Fibroblast of villous mesenchyme (primary cell): Measurements from ENCODE around the gene PEX6. TPM values are rescaled to one million over a fixed set of nuclear protein-coding genes. Genes with fewer than 3 reads are reported as not detected.
"Not testable (repeated sequence)": the region's sequence is repeated elsewhere in the genome, so short reads cannot be mapped to it uniquely, and the experiment has no call there.

Experiments
- DNase-seq: peaks from one replicate; pipeline ENCODE4 v3.0.0-alpha.2; 2010; ENCODE audit warnings: low read depth
- H3K4me3 ChIP-seq: 2 replicates; pipeline ENCODE4 v1.5.1; 2011; ENCODE audit warnings: low read depth, mild to moderate bottlenecking, low read length
- CTCF ChIP-seq: IDR thresholded peaks from 2 replicates; pipeline ENCODE4 v1.5.1; 2012; ENCODE audit warnings: low read depth, mild to moderate bottlenecking, low read length; ENCODE audit not compliant: insufficient read depth
- total RNA-seq: library from RNA; depleted of rRNA; stranded (reverse); fragments of >200 nt; gene quantifications from 2 replicates; pipeline ENCODE4 v1.2.3, GENCODE V29; 2012

Gene PEX6
- total RNA-seq, 1 donor = 41.0 TPM

- H3K4me3 ChIP-seq = no peak overlapping the region
- TF ChIP-seq CTCF = no peak
- no peak for DNase-seq
Observed at GRCh38 chr6:42942444-42942843, 36.5 kb downstream of the PEX6 start.

GRCh38 chr6:42941356-42941755 is 37.6 kb downstream of the PEX6 start:
- not testable (repeated sequence) for DNase-seq, H3K4me3 ChIP-seq

- no peak for DNase-seq
- no peak for TF ChIP-seq CTCF
- no peak overlapping the region for H3K4me3 ChIP-seq
Observed at GRCh38 chr6:42940493-42941045, 38.4 kb downstream of the PEX6 start.

- H3K4me3 ChIP-seq = no peak overlapping the region
- DNase-seq = no peak
- TF ChIP-seq CTCF = no peak
Observed at GRCh38 chr6:42939810-42940167, 39.2 kb downstream of the PEX6 start.

GRCh38 chr6:42938987-42939809 is 39.8 kb downstream of the PEX6 start:
- no peak overlapping the region for H3K4me3 ChIP-seq
- DNase-seq = no peak
- TF ChIP-seq CTCF = no peak

GRCh38 chr6:42938428-42938796 is 40.6 kb downstream of the PEX6 start:
- no peak for DNase-seq
- no peak overlapping the region for H3K4me3 ChIP-seq
- no peak for TF ChIP-seq CTCF

GRCh38 chr6:42937548-42938427 is 41.2 kb downstream of the PEX6 start:
- DNase-seq = no peak
- no peak for TF ChIP-seq CTCF
- no peak overlapping the region for H3K4me3 ChIP-seq
